ENCODE data around the gene FOXP1. TPM values are rescaled to one million over a fixed set of nuclear protein-coding genes. Genes with fewer than 3 reads are reported as not detected.
A peak's percentile ranks its signal among the peaks of the same experiment; 100 is the strongest.

FOXP1 gene
- total RNA-seq, 1 donor = 455 TPM

- Histone ChIP-seq H3K4me3 (ENCODE audit: low read length) (no peak overlapping the region), H3K4me1 (ENCODE audit: insufficient read depth, low read length) (peaks cover 36% of the 10 kb centered on the region), H3K9me3 (ENCODE audit: low read depth, low read length) (no peaks in the 10 kb centered on the region), H3K27me3 (ENCODE audit: insufficient read depth, low read length) (no peaks in the 10 kb centered on the region)
These were observed 506.5 kb downstream of the FOXP1 start for GRCh38 chr3:71077070-71077469.

- Histone ChIP-seq H3K4me1 (ENCODE audit: insufficient read depth, low read length) (peaks cover 41% of the 10 kb centered on the region), H3K9me3 (ENCODE audit: low read depth, low read length) (no peaks in the 10 kb centered on the region), H3K4me3 (ENCODE audit: low read length) (no peak overlapping the region), H3K27me3 (ENCODE audit: insufficient read depth, low read length) (no peaks in the 10 kb centered on the region)
These were observed 507.0 kb downstream of the FOXP1 start for GRCh38 chr3:71076361-71077002.

GRCh38 chr3:71075494-71075893 lies 508.0 kb downstream of the FOXP1 start:
- H3K4me1 ChIP-seq (ENCODE audit: insufficient read depth, low read length) = peaks cover 45% of the 10 kb centered on the region

GRCh38 chr3:71074423-71074822 lies 509.1 kb downstream of the FOXP1 start:
- Histone ChIP-seq H3K4me1 (ENCODE audit: insufficient read depth, low read length) (peaks cover 48% of the 10 kb centered on the region), H3K27me3 (ENCODE audit: insufficient read depth, low read length) (no peaks in the 10 kb centered on the region), H3K9me3 (ENCODE audit: low read depth, low read length) (no peaks in the 10 kb centered on the region), H3K4me3 (ENCODE audit: low read length) (no peak overlapping the region)

More at GRCh38 chr3:71075494-71075893, 508.0 kb downstream of the FOXP1 start:
- H3K27me3 ChIP-seq (ENCODE audit: insufficient read depth, low read length) = no peaks in the 10 kb centered on the region
- no peaks in the 10 kb centered on the region for H3K9me3 ChIP-seq (ENCODE audit: low read depth, low read length)
- H3K4me3 ChIP-seq (ENCODE audit: low read length) = no peak overlapping the region

GRCh38 chr3:71072986-71073385 lies 510.5 kb downstream of the FOXP1 start:
- no peaks in the 10 kb centered on the region for H3K27me3 ChIP-seq (ENCODE audit: insufficient read depth, low read length)
- H3K9me3 ChIP-seq (ENCODE audit: low read depth, low read length) = no peaks in the 10 kb centered on the region
- H3K4me1 ChIP-seq (ENCODE audit: insufficient read depth, low read length) = peaks cover 46% of the 10 kb centered on the region
- H3K4me3 ChIP-seq (ENCODE audit: low read length) = no peak overlapping the region

GRCh38 chr3:71072287-71072686 lies 511.2 kb downstream of the FOXP1 start:
- no peak overlapping the region for H3K4me3 ChIP-seq (ENCODE audit: low read length)
- peaks cover 46% of the 10 kb centered on the region for H3K4me1 ChIP-seq (ENCODE audit: insufficient read depth, low read length)
- H3K27me3 ChIP-seq (ENCODE audit: insufficient read depth, low read length) = no peaks in the 10 kb centered on the region
- H3K9me3 ChIP-seq (ENCODE audit: low read depth, low read length) = no peaks in the 10 kb centered on the region

- Histone ChIP-seq H3K4me1 (ENCODE audit: insufficient read depth, low read length) (peaks cover 57% of the 10 kb centered on the region), H3K9me3 (ENCODE audit: low read depth, low read length) (no peaks in the 10 kb centered on the region), H3K27me3 (ENCODE audit: insufficient read depth, low read length) (no peaks in the 10 kb centered on the region), H3K4me3 (ENCODE audit: low read length) (no peak overlapping the region)
These were observed 512.7 kb downstream of the FOXP1 start for GRCh38 chr3:71070497-71071463.

GRCh38 chr3:71069797-71070196 lies 513.7 kb downstream of the FOXP1 start:
- H3K27me3 ChIP-seq (ENCODE audit: insufficient read depth, low read length) = no peaks in the 10 kb centered on the region
- H3K9me3 ChIP-seq (ENCODE audit: low read depth, low read length) = no peaks in the 10 kb centered on the region
- no peak overlapping the region for H3K4me3 ChIP-seq (ENCODE audit: low read length)
- H3K4me1 ChIP-seq (ENCODE audit: insufficient read depth, low read length) = peaks cover 62% of the 10 kb centered on the region

GRCh38 chr3:71067977-71068654 lies 515.4 kb downstream of the FOXP1 start:
- peaks cover 71% of the 10 kb centered on the region for H3K4me1 ChIP-seq (ENCODE audit: insufficient read depth, low read length)
- H3K27me3 ChIP-seq (ENCODE audit: insufficient read depth, low read length) = no peaks in the 10 kb centered on the region

GRCh38 chr3:71066849-71067261 lies 516.7 kb downstream of the FOXP1 start:
- no peak overlapping the region for H3K4me3 ChIP-seq (ENCODE audit: low read length)

More at GRCh38 chr3:71067977-71068654, 515.4 kb downstream of the FOXP1 start:
- Histone ChIP-seq H3K9me3 (ENCODE audit: low read depth, low read length) (no peaks in the 10 kb centered on the region), H3K4me3 (ENCODE audit: low read length) (no peak overlapping the region)

GRCh38 chr3:71066356-71066755 lies 517.2 kb downstream of the FOXP1 start:
- H3K9me3 ChIP-seq (ENCODE audit: low read depth, low read length) = no peaks in the 10 kb centered on the region
- no peaks in the 10 kb centered on the region for H3K27me3 ChIP-seq (ENCODE audit: insufficient read depth, low read length)
- no peak overlapping the region for H3K4me3 ChIP-seq (ENCODE audit: low read length)
- H3K4me1 ChIP-seq (ENCODE audit: insufficient read depth, low read length) = peaks cover 78% of the 10 kb centered on the region

More at GRCh38 chr3:71066849-71067261, 516.7 kb downstream of the FOXP1 start:
- H3K27me3 ChIP-seq (ENCODE audit: insufficient read depth, low read length) = no peaks in the 10 kb centered on the region
- no peaks in the 10 kb centered on the region for H3K9me3 ChIP-seq (ENCODE audit: low read depth, low read length)
- peaks cover 80% of the 10 kb centered on the region for H3K4me1 ChIP-seq (ENCODE audit: insufficient read depth, low read length)

GRCh38 chr3:71065764-71066013 lies 517.8 kb downstream of the FOXP1 start:
- Histone ChIP-seq H3K4me3 (ENCODE audit: low read length) (peak overlapping the region; percentile 51), H3K4me1 (ENCODE audit: insufficient read depth, low read length) (peaks cover 71% of the 10 kb centered on the region), H3K9me3 (ENCODE audit: low read depth, low read length) (no peaks in the 10 kb centered on the region), H3K27me3 (ENCODE audit: insufficient read depth, low read length) (no peaks in the 10 kb centered on the region)

GRCh38 chr3:71064956-71065763 lies 518.4 kb downstream of the FOXP1 start:
- Histone ChIP-seq H3K4me3 (ENCODE audit: low read length) (peak overlapping the region; percentile 59), H3K27me3 (ENCODE audit: insufficient read depth, low read length) (no peaks in the 10 kb centered on the region), H3K4me1 (ENCODE audit: insufficient read depth, low read length) (peaks cover 66% of the 10 kb centered on the region), H3K9me3 (ENCODE audit: low read depth, low read length) (no peaks in the 10 kb centered on the region)

- Histone ChIP-seq H3K27me3 (ENCODE audit: insufficient read depth, low read length) (no peaks in the 10 kb centered on the region), H3K4me3 (ENCODE audit: low read length) (peak overlapping the region; percentile 59), H3K4me1 (ENCODE audit: insufficient read depth, low read length) (peaks cover 58% of the 10 kb centered on the region), H3K9me3 (ENCODE audit: low read depth, low read length) (no peaks in the 10 kb centered on the region)
These were observed 519.1 kb downstream of the FOXP1 start for GRCh38 chr3:71064291-71064955.

All from mononuclear cell (primary cell).